Neural crest cell (in vitro differentiated cells): ENCODE results near the gene TCEA2. TPM values are rescaled to one million over a fixed set of nuclear protein-coding genes. Genes with fewer than 3 reads are reported as not detected.
A peak's percentile ranks its signal among the peaks of the same experiment; 100 is the strongest.

Experiments
- DNase-seq: peaks from one replicate; pipeline ENCODE4 v3.0.0; 2021; ENCODE audit warnings: low read depth, mixed read lengths, low spot score
- H3K27ac Mint-ChIP-seq: one replicate; pipeline ENCODE4 v1.8.0; 2021; ENCODE audit warnings: mild to moderate bottlenecking, mixed read lengths; ENCODE audit not compliant: unreplicated experiment
- H3K27me3 Mint-ChIP-seq: 2 replicates; pipeline ENCODE4 v1.8.0; 2021; ENCODE audit warnings: low read depth, mild to moderate bottlenecking, mixed read lengths
- H3K36me3 Mint-ChIP-seq: 2 replicates; pipeline ENCODE4 v1.8.0; 2021; ENCODE audit warnings: low read depth, mild to moderate bottlenecking, mixed read lengths
- H3K4me1 Mint-ChIP-seq: 2 replicates; pipeline ENCODE4 v1.8.0; 2021; ENCODE audit warnings: mixed read lengths
- H3K4me3 Mint-ChIP-seq: one replicate; pipeline ENCODE4 v1.8.0; 2021; ENCODE audit warnings: mild to moderate bottlenecking, mixed read lengths
- H3K9me3 Mint-ChIP-seq: 2 replicates; pipeline ENCODE4 v1.8.0; 2021; ENCODE audit warnings: mixed read lengths
- total RNA-seq: library from RNA; stranded (reverse); gene quantifications from 2 replicates; pipeline ENCODE4 v1.2.1, GENCODE V29; 2021
- TF ChIP-seq, protein P1 (sequence below): fragments of 200-600 bp; sonication (generic); conservative IDR thresholded peaks from 2 replicates; pipeline ENCODE4 v1.5.0; 2021; ENCODE audit warnings: antibody characterized with exemption, mild to moderate bottlenecking

The TCEA2 gene
- total RNA-seq, 1 donor from 2014 or later: 82.5 TPM

DNA sequence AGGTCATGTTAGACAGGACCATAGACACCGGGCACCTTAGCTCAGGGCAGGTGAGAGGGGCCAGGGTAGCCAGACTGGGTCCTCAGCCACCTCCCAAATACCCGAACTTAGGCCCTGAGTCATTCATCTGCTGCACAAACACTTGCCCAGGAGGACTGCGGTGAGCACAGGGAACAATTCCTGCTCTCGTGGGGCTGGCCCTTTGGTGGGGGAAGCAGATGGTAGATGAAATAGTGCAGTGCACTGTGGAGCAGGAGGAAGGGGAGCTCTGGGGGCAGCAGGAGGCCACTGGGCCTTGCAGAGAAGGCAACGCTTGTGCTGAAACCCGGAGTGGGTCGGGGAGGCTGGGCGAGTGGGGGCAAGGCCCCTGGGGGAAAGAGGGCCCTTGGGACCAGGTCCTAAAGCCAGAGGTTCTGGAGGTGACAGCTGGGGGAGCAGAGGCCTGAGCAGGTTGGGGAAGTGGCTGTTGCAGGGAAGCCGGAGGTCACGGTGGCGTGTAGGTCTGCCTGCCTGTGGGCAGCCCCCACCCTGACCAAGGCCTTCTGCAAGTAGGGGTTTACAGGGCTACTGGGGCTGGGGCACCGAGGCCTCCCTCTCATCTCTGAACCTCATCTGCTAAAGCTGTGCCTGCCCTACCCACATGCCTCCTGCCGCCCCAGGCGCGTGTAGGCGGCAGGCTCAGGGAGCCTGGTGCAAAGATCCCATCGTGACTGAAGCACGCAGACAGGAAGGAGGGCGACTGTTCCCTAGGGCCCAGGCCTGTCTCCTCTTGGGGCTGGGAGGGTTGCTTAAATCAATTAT, 49.0 kb downstream of the TCEA2 start:
- no peaks in the 10 kb centered on the region for H3K36me3 Mint-ChIP-seq
- H3K27me3 Mint-ChIP-seq: no peaks in the 10 kb centered on the region
- no peak overlapping the region for H3K27ac Mint-ChIP-seq
- H3K9me3 Mint-ChIP-seq: no peaks in the 10 kb centered on the region
- no peak overlapping the region for H3K4me3 Mint-ChIP-seq
- no peak for DNase-seq
- TF ChIP-seq, protein P1, sequence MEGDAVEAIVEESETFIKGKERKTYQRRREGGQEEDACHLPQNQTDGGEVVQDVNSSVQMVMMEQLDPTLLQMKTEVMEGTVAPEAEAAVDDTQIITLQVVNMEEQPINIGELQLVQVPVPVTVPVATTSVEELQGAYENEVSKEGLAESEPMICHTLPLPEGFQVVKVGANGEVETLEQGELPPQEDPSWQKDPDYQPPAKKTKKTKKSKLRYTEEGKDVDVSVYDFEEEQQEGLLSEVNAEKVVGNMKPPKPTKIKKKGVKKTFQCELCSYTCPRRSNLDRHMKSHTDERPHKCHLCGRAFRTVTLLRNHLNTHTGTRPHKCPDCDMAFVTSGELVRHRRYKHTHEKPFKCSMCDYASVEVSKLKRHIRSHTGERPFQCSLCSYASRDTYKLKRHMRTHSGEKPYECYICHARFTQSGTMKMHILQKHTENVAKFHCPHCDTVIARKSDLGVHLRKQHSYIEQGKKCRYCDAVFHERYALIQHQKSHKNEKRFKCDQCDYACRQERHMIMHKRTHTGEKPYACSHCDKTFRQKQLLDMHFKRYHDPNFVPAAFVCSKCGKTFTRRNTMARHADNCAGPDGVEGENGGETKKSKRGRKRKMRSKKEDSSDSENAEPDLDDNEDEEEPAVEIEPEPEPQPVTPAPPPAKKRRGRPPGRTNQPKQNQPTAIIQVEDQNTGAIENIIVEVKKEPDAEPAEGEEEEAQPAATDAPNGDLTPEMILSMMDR: no peak
- H3K4me1 Mint-ChIP-seq: no peaks in the 10 kb centered on the region

- no peak for DNase-seq
- Mint-ChIP-seq H3K27ac (peak overlapping the region; percentile 27), H3K4me1 (no peaks in the 10 kb centered on the region), H3K36me3 (no peaks in the 10 kb centered on the region), H3K4me3 (no peak overlapping the region), H3K9me3 (no peaks in the 10 kb centered on the region), H3K27me3 (no peaks in the 10 kb centered on the region)
- TF ChIP-seq, protein P1: no peak
These were observed 49.9 kb downstream of the TCEA2 start for GRCh38 chr20:64112691-64113443.

GRCh38 chr20:64113444-64113775, 50.4 kb downstream of the TCEA2 start:
- no peaks in the 10 kb centered on the region for H3K9me3 Mint-ChIP-seq
- no peak overlapping the region for H3K27ac Mint-ChIP-seq
- H3K36me3 Mint-ChIP-seq: no peaks in the 10 kb centered on the region
- H3K4me3 Mint-ChIP-seq: no peak overlapping the region
- TF ChIP-seq, protein P1: no peak
- H3K4me1 Mint-ChIP-seq: no peaks in the 10 kb centered on the region
- DNase-seq: no peak
- no peaks in the 10 kb centered on the region for H3K27me3 Mint-ChIP-seq

DNA sequence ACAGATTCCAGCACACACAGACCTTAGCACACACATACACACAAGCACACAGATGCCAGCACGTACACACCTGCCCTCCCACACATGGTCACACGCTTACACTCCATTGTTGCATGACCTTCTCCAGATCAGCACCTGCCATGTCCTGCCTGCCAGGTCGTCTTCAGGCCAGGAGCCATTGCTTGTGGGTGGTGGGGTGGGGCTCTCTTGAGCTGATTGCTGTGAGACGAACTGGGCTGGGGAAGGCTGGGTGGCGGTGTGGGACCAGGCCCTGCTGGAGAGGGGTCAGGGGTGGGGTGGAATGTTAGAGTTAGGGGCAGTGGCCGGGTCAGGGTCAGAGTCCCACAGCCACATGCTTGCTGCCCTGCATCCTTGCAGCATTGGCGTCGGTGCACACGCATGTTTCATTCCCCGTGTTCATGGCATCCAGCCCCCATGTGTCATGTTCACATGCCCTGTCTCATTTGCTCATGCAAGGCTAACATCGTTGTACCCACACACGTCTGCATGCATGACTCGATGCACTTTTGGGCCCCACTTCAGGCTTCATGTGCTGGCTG, 50.9 kb downstream of the TCEA2 start:
- DNase-seq: no peak
- no peaks in the 10 kb centered on the region for H3K27me3 Mint-ChIP-seq
- no peak overlapping the region for H3K27ac Mint-ChIP-seq
- H3K4me3 Mint-ChIP-seq: no peak overlapping the region
- no peaks in the 10 kb centered on the region for H3K9me3 Mint-ChIP-seq
- TF ChIP-seq, protein P1: no peak
- no peaks in the 10 kb centered on the region for H3K36me3 Mint-ChIP-seq
- no peaks in the 10 kb centered on the region for H3K4me1 Mint-ChIP-seq

GRCh38 chr20:64114356-64114971, 51.5 kb downstream of the TCEA2 start:
- Mint-ChIP-seq H3K27ac (no peak overlapping the region), H3K36me3 (no peaks in the 10 kb centered on the region), H3K9me3 (no peaks in the 10 kb centered on the region), H3K4me1 (no peaks in the 10 kb centered on the region), H3K4me3 (no peak overlapping the region), H3K27me3 (no peaks in the 10 kb centered on the region)
- no peak for DNase-seq
- TF ChIP-seq, protein P1: no peak
